HCT116 (cell line): ENCODE results near the gene CD1E. TPM values are rescaled to one million over a fixed set of nuclear protein-coding genes. Genes with fewer than 3 reads are reported as not detected.
"Not testable (repeated sequence)": the region's sequence is repeated elsewhere in the genome, so short reads cannot be mapped to it uniquely, and the experiment has no call there.

Experiments used
- ATAC-seq: fragments of 200-7000 bp; cut with Tn5 transposase; 2 replicates; pipeline ENCODE4 v1.9.1; 2020; ENCODE audit warnings: mild to moderate bottlenecking, moderate library complexity
- BruUV-seq: library from RNA; stranded (reverse); fragments of 400-500 nt; replicated peaks from 2 replicates; lab custom pipeline; 2021; lab: Mats Ljungman, UMichigan
- CTCF ChIA-PET: fragments of 300-600 bp; sonication (Branson Sonifier 250); formaldehyde crosslinking; loops from one replicate; lab custom pipeline; 2021; ENCODE audit warnings: antibody characterized with exemption; lab: Charles Lee
- POLR2A ChIA-PET: fragments of 300-600, 350-600 bp; sonication (Branson Sonifier 250); formaldehyde crosslinking; loops from one replicate; lab custom pipeline; 2021; ENCODE audit warnings: antibody characterized with exemption; lab: Charles Lee
- RAD21 ChIA-PET, 2 experiments: fragments of 300-600 bp; sonication (Branson Sonifier 250); formaldehyde crosslinking; loops; one replicate each; lab custom pipeline; 2023; ENCODE audit warnings: low total read pairs in 2 of 2; ENCODE audit not compliant: uncharacterized antibody in 2 of 2, unreplicated experiment in 2 of 2, low non-redundant PET in 1 of 2; lab: Charles Lee
- DNase-seq: peaks from one replicate; pipeline ENCODE4 v3.0.0-alpha.2; 2010; ENCODE audit warnings: low read depth, low spot score
- H2AFZ ChIP-seq: fragments of 200-600 bp; shearing (Covaris generic), sonication (generic); 2 replicates; pipeline ENCODE4 v1.6.1; 2017; ENCODE audit warnings: low read depth, mixed run types, mixed read lengths, antibody characterized with exemption, low read length; ENCODE audit not compliant: poor library complexity, severe bottlenecking
- H3K27ac ChIP-seq: 2 replicates; pipeline ENCODE4 v1.5.1; 2012; ENCODE audit warnings: low read depth, low read length
- H3K27me3 ChIP-seq: fragments of 200-600 bp; sonication (generic); 2 replicates; pipeline ENCODE4 v1.6.1; 2016; ENCODE audit warnings: mixed run types, low read length, mixed read lengths; ENCODE audit not compliant: insufficient read depth
- H3K36me3 ChIP-seq, 2 experiments: fragments of 200-500 bp in 1 of 2; fragments of 200-600 bp in 1 of 2; sonication (Bioruptor generic) in 1 of 2; sonication (generic) in 1 of 2; 2 replicates each; pipeline versions ENCODE4 v1.5.1 to v1.6.1; 2014 to 2016; ENCODE audit warnings: low read length in 2 of 2, inconsistent platforms in 1 of 2, mixed read lengths in 1 of 2, mixed run types in 1 of 2; ENCODE audit not compliant: insufficient read depth in 2 of 2, control insufficient read depth in 1 of 2
- H3K4me1 ChIP-seq, 2 experiments: fragments of 200-600 bp in 1 of 2; sonication (generic) in 1 of 2; 2 replicates each; pipeline versions ENCODE4 v1.5.1 to v1.6.1; 2012 to 2017; ENCODE audit warnings: low read length in 2 of 2, inconsistent platforms in 1 of 2, mild to moderate bottlenecking in 1 of 2, mixed read lengths in 1 of 2, mixed run types in 1 of 2, moderate library complexity in 1 of 2; ENCODE audit not compliant: insufficient read depth in 2 of 2, control insufficient read depth in 1 of 2
- H3K4me2 ChIP-seq: fragments of 200-600 bp; sonication (generic); 2 replicates; pipeline ENCODE4 v1.6.1; 2017; ENCODE audit warnings: mixed run types, low read length, mixed read lengths
- H3K4me3 ChIP-seq, 2 experiments: fragments of 200-600 bp in 1 of 2; sonication (generic) in 1 of 2; replicated peaks in 1 of 2; 2 replicates each; pipeline ENCODE4 v1.5.1; 2011 to 2016; ENCODE audit warnings: low read length in 2 of 2, control low read depth in 1 of 2, low read depth in 1 of 2, mild to moderate bottlenecking in 1 of 2, mixed read lengths in 1 of 2, mixed run types in 1 of 2
- H3K79me2 ChIP-seq: fragments of 200-600 bp; sonication (generic); 2 replicates; pipeline ENCODE4 v1.6.1; 2017; ENCODE audit warnings: mild to moderate bottlenecking, mixed run types, low read length, moderate library complexity, mixed read lengths; ENCODE audit not compliant: insufficient read depth
- H3K9ac ChIP-seq: fragments of 200-600 bp; sonication (generic); 2 replicates; pipeline ENCODE4 v1.6.1; 2016; ENCODE audit warnings: low read length, mixed read lengths
- H3K9me2 ChIP-seq: fragments of 200-600 bp; sonication (generic), shearing (Covaris generic); 2 replicates; pipeline ENCODE4 v1.6.1; 2017; ENCODE audit warnings: mixed run types, mild to moderate bottlenecking, moderate library complexity; ENCODE audit not compliant: insufficient read depth
- H3K9me3 ChIP-seq, 2 experiments: fragments of 200-500 bp in 1 of 2; fragments of 200-600 bp in 1 of 2; sonication (Bioruptor generic) in 1 of 2; sonication (generic) in 1 of 2; 2 replicates each; pipeline ENCODE4 v1.6.1; 2014 to 2017; ENCODE audit warnings: low read length in 2 of 2, mixed read lengths in 2 of 2, inconsistent platforms in 1 of 2, low read depth in 1 of 2, mild to moderate bottlenecking in 1 of 2, mixed run types in 1 of 2, moderate library complexity in 1 of 2; ENCODE audit not compliant: control insufficient read depth in 1 of 2, insufficient read depth in 1 of 2
- H4K20me1 ChIP-seq: fragments of 200-600 bp; sonication (generic), shearing (Covaris generic); 2 replicates; pipeline ENCODE4 v1.6.1; 2017; ENCODE audit warnings: mixed run types, mild to moderate bottlenecking, moderate library complexity; ENCODE audit not compliant: insufficient read depth
- EZH2phosphoT487 ChIP-seq: fragments of 200-600 bp; IDR thresholded peaks from 2 replicates; pipeline ENCODE4 v1.6.1; 2018; ENCODE audit warnings: antibody characterized with exemption, borderline replicate concordance
- POLR2A ChIP-seq: IDR thresholded peaks from 2 replicates; pipeline ENCODE4 v1.7.0; 2011; ENCODE audit warnings: borderline replicate concordance; ENCODE audit not compliant: insufficient read depth, insufficient read length; ENCODE audit errors: extremely low read depth
- POLR2AphosphoS5 ChIP-seq: IDR thresholded peaks from 2 replicates; pipeline ENCODE4 v1.6.1; 2011; ENCODE audit warnings: mild to moderate bottlenecking, low read depth, low read length, moderate library complexity
- SP1 ChIP-seq: IDR thresholded peaks from 2 replicates; pipeline ENCODE4 v1.6.1; 2012; ENCODE audit warnings: low read depth
- YY1 ChIP-seq: IDR thresholded peaks from 2 replicates; pipeline ENCODE4 v1.6.1; 2011; ENCODE audit warnings: low read length, low read depth, moderate library complexity, mild to moderate bottlenecking; ENCODE audit not compliant: insufficient replicate concordance; ENCODE audit errors: extremely low read depth
- ZFX ChIP-seq: fragments of 450-650 bp; IDR thresholded peaks from 2 replicates; pipeline ENCODE4 v1.6.1; 2017
- intact Hi-C: fragments of 100-400 bp; cut with micrococcal nuclease; formaldehyde crosslinking; loops from 2 replicates; pipeline ENCODE4 v1.10.0; 2022
- total RNA-seq: library from RNA; stranded (reverse); gene quantifications from one replicate; pipeline ENCODE4 v1.2.1, GENCODE V29; 2021; ENCODE audit not compliant: unreplicated experiment
- TF ChIP-seq, protein P1 (sequence below): IDR thresholded peaks from 2 replicates; pipeline ENCODE4 v1.6.1; 2012
- TF ChIP-seq, protein P2 (sequence below), 3 experiments: fragments of 200-600 bp in 1 of 3; sonication (generic) in 1 of 3; IDR thresholded peaks in 2 of 3; conservative IDR thresholded peaks in 1 of 3; 2 replicates each; pipeline ENCODE4 v1.5.1; 2012 to 2017; ENCODE audit warnings: low read depth in 2 of 3, low read length in 2 of 3, antibody characterized with exemption in 1 of 3, borderline replicate concordance in 1 of 3, control low read depth in 1 of 3, mild to moderate bottlenecking in 1 of 3, mixed read lengths in 1 of 3, mixed run types in 1 of 3, moderate library complexity in 1 of 3; ENCODE audit not compliant: insufficient read depth in 1 of 3

CD1E gene
- total RNA-seq, 1 experiment from 2014 or later: not detected

DNA sequence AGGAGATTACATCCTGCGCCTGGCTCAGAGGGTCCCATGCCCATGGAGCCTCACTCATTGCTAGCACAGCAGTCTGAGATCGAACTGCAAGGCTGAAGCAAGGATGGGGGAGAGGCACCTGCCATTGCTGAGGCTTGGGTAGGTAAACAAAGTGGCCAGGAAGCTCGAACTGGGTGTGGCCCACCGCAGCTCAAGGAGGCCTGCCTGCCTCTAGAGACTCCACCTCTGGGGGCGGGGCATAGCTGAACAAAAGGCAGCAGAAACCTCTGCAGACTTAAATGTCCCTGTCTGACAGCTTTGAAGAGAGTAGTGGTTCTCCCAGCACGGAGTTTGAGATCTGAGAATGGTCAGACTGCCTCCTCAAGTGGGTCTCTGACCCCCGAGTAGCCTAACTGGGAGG is 17.3 kb upstream of the CD1E start:
- CTCF ChIA-PET, DNase-seq, H2AFZ ChIP-seq, H3K36me3 ChIP-seq, H3K79me2 ChIP-seq, H3K27ac ChIP-seq, H3K4me1 ChIP-seq, BruUV-seq, ATAC-seq, H3K9me2 ChIP-seq, intact Hi-C loops, H3K9ac ChIP-seq, H3K9me3 ChIP-seq, POLR2A ChIA-PET, H3K4me3 ChIP-seq, RAD21 ChIA-PET, H3K27me3 ChIP-seq, H3K4me2 ChIP-seq, H4K20me1 ChIP-seq: not testable (repeated sequence)

DNA sequence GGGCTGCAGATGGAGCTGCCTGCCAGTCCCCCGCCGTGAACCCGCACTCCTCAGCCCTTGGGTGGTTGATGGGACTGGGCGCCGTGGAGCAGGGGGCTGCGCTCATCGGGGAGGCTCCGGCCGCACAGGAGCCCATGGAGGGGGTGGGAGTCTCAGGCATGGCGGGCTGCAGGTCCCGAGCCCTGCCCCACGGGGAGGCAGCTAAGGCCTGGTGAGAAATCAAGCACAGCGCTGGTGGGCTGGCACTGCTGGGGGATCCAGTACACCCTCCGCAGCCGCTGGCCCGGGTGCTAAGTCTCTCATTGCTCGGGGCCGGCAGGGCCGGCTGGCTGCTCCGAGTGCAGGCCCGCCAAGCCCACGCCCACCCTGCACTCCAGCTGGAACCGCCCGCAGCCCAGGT is 4.7 kb upstream of the CD1E start:
- H3K4me1 ChIP-seq, H3K9me3 ChIP-seq, H3K4me3 ChIP-seq, CTCF ChIA-PET, H3K27me3 ChIP-seq, H3K9ac ChIP-seq, DNase-seq, H3K27ac ChIP-seq, intact Hi-C loops, POLR2A ChIA-PET, RAD21 ChIA-PET, H2AFZ ChIP-seq, H4K20me1 ChIP-seq, ATAC-seq, H3K4me2 ChIP-seq, H3K36me3 ChIP-seq, H3K9me2 ChIP-seq, BruUV-seq, H3K79me2 ChIP-seq: not testable (repeated sequence)

DNA sequence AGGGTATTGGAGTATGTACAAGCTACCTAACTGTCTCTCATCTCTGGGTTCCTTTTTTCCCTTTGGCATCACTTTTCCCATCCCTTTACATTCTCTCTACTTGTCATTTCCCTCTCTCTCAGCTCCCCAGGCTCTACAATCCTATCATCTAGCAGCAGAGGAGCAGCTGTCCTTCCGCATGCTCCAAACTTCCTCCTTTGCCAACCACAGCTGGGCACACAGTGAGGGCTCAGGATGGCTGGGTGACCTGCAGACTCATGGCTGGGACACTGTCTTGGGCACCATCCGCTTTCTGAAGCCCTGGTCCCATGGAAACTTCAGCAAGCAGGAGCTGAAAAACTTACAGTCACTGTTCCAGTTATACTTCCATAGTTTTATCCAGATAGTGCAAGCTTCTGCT is 561 bp downstream of the CD1E start:
- ChIA-PET RAD21 (no interaction called here), CTCF (no interaction called here)
- Histone ChIP-seq H3K9me3 (no peaks in the 10 kb centered on the region), H3K27ac (no peak overlapping the region), H3K4me3 (no peak overlapping the region)
- no TSS peak for BruUV-seq
- TF ChIP-seq, protein P1, sequence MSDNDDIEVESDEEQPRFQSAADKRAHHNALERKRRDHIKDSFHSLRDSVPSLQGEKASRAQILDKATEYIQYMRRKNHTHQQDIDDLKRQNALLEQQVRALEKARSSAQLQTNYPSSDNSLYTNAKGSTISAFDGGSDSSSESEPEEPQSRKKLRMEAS: no peak
- TF ChIP-seq ZFX (no peak), POLR2A (no peak), EZH2phosphoT487 (no peak), POLR2AphosphoS5 (no peak), YY1 (no peak), SP1 (no peak)
- TF ChIP-seq, protein P2, sequence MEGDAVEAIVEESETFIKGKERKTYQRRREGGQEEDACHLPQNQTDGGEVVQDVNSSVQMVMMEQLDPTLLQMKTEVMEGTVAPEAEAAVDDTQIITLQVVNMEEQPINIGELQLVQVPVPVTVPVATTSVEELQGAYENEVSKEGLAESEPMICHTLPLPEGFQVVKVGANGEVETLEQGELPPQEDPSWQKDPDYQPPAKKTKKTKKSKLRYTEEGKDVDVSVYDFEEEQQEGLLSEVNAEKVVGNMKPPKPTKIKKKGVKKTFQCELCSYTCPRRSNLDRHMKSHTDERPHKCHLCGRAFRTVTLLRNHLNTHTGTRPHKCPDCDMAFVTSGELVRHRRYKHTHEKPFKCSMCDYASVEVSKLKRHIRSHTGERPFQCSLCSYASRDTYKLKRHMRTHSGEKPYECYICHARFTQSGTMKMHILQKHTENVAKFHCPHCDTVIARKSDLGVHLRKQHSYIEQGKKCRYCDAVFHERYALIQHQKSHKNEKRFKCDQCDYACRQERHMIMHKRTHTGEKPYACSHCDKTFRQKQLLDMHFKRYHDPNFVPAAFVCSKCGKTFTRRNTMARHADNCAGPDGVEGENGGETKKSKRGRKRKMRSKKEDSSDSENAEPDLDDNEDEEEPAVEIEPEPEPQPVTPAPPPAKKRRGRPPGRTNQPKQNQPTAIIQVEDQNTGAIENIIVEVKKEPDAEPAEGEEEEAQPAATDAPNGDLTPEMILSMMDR (IDR thresholded peaks at IDR 0.05 in 2 of 3, conservative IDR thresholded peaks at IDR 0.05 in 1 of 3; ENCODE audit: borderline replicate concordance in 1 of 3, insufficient read depth in 1 of 3, low read depth in 2 of 3, low read length in 2 of 3): no peak
- TF ChIP-seq, all 23 proteins: peak for 0
- H4K20me1 ChIP-seq: no peaks in the 10 kb centered on the region
- no peak overlapping the region for H3K4me2 ChIP-seq
- ATAC-seq (no peak), DNase-seq (no peak)
- no peaks in the 10 kb centered on the region for H3K4me1 ChIP-seq
- POLR2A ChIA-PET: no interaction called here
- no peaks in the 10 kb centered on the region for H3K9me2 ChIP-seq
- H3K9ac ChIP-seq: no peak overlapping the region
- H3K27me3 ChIP-seq: peaks cover 13% of the 10 kb centered on the region
- intact Hi-C loops: no loop called here
- no peaks in the 10 kb centered on the region for H3K36me3 ChIP-seq
- no peaks in the 10 kb centered on the region for H3K79me2 ChIP-seq
- no peak overlapping the region for H2AFZ ChIP-seq
